SK-N-MC (cell line): ENCODE data around the gene CYFIP2.

Experiments used
- DNase-seq: peaks from one replicate; pipeline ENCODE4 v3.0.0-alpha.2; 2011; ENCODE audit warnings: low read depth, low spot score
- H3K27ac ChIP-seq: fragments of 200-600 bp; sonication (generic); 2 replicates; pipeline ENCODE4 v1.5.1; 2016; ENCODE audit warnings: mixed run types
- H3K36me3 ChIP-seq: fragments of 200-600 bp; sonication (generic); 2 replicates; pipeline ENCODE4 v1.6.1; 2017; ENCODE audit warnings: antibody characterized with exemption, low read length, mixed read lengths; ENCODE audit not compliant: insufficient read depth
- H3K4me3 ChIP-seq: fragments of 200-600 bp; sonication (generic); 2 replicates; pipeline ENCODE4 v1.5.1; 2016
- H3K9ac ChIP-seq: fragments of 200-600 bp; sonication (generic); 2 replicates; pipeline ENCODE4 v1.8.0; 2017; ENCODE audit warnings: mixed run types, mixed read lengths; ENCODE audit not compliant: insufficient read length
- H3K9me3 ChIP-seq: fragments of 200-600 bp; sonication (generic); 2 replicates; pipeline ENCODE4 v1.6.1; 2017; ENCODE audit warnings: low read depth, mild to moderate bottlenecking, antibody characterized with exemption, low read length, moderate library complexity, mixed read lengths
- EZH2 ChIP-seq: fragments of 200-600 bp; sonication (generic); IDR thresholded peaks from one replicate; pipeline ENCODE4 v1.6.1; 2017; ENCODE audit warnings: antibody characterized with exemption
- FOXP2 ChIP-seq: optimal IDR thresholded peaks from 2 replicates; pipeline ENCODE3; 2011; ENCODE audit warnings: mild to moderate bottlenecking, moderate library complexity; ENCODE audit not compliant: insufficient read depth; ENCODE audit errors: extremely low read length, control extremely low read depth
- POLR2AphosphoS5 ChIP-seq: IDR thresholded peaks from 2 replicates; pipeline ENCODE4 v1.6.1; 2012; ENCODE audit warnings: mild to moderate bottlenecking, low read depth, low read length, borderline replicate concordance

Gene CYFIP2

DNA sequence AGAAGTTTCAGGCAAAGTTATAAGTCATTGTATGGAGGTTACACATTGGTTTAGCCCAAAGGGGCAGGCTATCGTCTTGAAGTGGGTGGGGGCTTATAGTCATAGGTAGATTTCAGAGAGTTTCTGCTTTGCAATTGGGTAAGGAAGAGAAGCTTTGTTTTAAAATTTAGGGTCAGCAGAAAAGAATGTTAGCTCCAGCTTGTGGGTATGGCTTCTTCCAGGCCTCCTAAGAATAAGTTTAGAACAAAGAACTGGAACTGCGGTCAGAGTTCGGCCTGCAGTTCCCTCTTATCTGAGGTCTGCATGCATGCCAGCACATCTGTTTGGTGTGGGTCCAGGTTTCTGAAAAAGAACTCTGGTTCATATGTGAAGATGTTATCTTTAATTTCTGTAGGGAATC, 96.1 kb downstream of the CYFIP2 start:
- H3K9ac ChIP-seq = no peak overlapping the region
- DNase-seq = no peak
- no peak overlapping the region for H3K4me3 ChIP-seq
- peaks cover 3% of the 10 kb centered on the region; the same call in 1 of the 2 replicates for H3K36me3 ChIP-seq
- no peaks in the 10 kb centered on the region for H3K9me3 ChIP-seq
- H3K27ac ChIP-seq = no peak overlapping the region
- no peak for TF ChIP-seq POLR2AphosphoS5
- TF ChIP-seq FOXP2 = no peak
- TF ChIP-seq EZH2 = no peak

- Histone ChIP-seq H3K36me3 (peaks cover 3% of the 10 kb centered on the region; the same call in 1 of the 2 replicates), H3K4me3 (no peak overlapping the region), H3K9me3 (no peaks in the 10 kb centered on the region), H3K9ac (no peak overlapping the region), H3K27ac (no peak overlapping the region)
- TF ChIP-seq POLR2AphosphoS5 (no peak), FOXP2 (no peak), EZH2 (no peak)
- DNase-seq = no peak
Observed at GRCh38 chr5:157362502-157362901, 96.6 kb downstream of the CYFIP2 start.

- H3K4me3 ChIP-seq = no peak overlapping the region
- H3K27ac ChIP-seq = no peak overlapping the region
- no peak for DNase-seq
- peaks cover 3% of the 10 kb centered on the region; the same call in 1 of the 2 replicates for H3K36me3 ChIP-seq
- no peaks in the 10 kb centered on the region for H3K9me3 ChIP-seq
- H3K9ac ChIP-seq = no peak overlapping the region
- no peak for TF ChIP-seq POLR2AphosphoS5
- TF ChIP-seq FOXP2 = no peak
- no peak for TF ChIP-seq EZH2
Observed at GRCh38 chr5:157362982-157363381, 97.1 kb downstream of the CYFIP2 start.

DNA sequence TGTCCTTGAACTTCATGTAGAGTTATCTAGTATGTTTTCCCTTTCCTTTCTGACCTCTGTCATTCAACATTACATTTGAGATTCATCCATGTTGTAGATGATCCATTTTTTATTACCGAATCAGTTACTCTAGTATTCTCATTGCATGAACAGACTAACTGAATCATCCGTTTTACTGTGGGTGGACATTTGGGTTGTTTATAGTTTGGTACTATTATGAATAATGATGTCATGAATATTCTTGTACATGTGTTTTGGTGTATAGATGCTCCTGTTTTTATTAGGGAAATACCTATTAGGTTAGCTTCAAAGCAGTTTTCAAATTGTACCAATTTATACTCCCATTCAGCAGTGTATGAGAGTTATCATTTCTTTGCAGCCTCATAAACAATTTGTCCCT, 99.8 kb downstream of the CYFIP2 start:
- DNase-seq = no peak
- H3K9me3 ChIP-seq = no peaks in the 10 kb centered on the region
- H3K4me3 ChIP-seq = no peak overlapping the region
- no peaks in the 10 kb centered on the region for H3K36me3 ChIP-seq
- H3K27ac ChIP-seq = no peak overlapping the region
- TF ChIP-seq EZH2 (no peak), POLR2AphosphoS5 (no peak), FOXP2 (no peak)
- H3K9ac ChIP-seq = no peak overlapping the region

DNA sequence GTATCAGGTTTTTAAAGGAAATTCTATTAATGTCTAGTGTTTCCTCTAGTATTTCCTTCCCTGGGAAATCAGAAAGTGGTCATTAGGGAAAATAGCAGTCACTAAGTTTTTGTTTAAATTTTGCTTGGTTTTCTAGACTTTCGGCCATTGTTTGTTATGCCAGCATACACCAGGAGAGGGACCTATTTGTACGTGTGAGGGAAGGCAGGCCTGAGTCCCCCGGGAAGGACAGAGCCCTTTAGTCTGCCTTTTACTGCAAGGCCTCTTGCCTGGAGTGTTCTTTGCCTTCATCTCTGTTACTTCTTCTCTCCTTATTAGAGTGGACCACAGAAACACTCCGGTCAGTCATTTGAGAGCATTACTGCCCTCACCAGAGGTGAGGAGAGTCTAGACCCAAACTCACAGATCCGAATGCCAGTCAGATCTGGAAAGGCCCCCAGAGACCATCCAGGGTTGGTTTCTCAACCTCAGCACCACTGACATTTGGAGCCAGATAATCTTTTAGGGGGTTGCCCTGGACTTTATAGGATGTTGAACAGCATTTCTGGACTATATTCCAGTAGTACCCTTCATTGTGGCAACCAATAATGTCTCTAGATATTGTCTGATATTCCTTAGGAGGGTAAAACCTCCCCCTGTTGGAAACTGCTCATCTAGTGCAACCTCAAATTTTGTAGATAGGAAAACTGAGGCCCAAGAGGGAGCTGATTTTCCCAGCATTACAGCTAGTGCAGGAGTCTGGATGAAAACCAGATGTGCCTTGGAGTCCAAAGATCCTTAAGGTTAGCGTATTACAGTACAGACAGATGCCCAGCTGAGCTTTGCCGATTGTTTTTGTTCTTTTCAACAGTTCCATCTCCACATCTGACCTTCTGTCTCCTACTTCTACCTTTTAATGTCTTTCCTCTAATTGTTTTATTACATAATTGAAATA, 101.1 kb downstream of the CYFIP2 start:
- H3K9ac ChIP-seq = peak overlapping the region; percentile 38
- TF ChIP-seq POLR2AphosphoS5 (no peak), EZH2 (no peak), FOXP2 (no peak)
- peak overlapping the region; percentile 50; the same call in 1 of the 2 replicates for H3K27ac ChIP-seq
- no peaks in the 10 kb centered on the region for H3K9me3 ChIP-seq
- no peak for DNase-seq
- no peaks in the 10 kb centered on the region for H3K36me3 ChIP-seq
- H3K4me3 ChIP-seq = 0 out of 2 replicates have a peak overlapping the region, but pooled peaks have one; percentile 2

DNA sequence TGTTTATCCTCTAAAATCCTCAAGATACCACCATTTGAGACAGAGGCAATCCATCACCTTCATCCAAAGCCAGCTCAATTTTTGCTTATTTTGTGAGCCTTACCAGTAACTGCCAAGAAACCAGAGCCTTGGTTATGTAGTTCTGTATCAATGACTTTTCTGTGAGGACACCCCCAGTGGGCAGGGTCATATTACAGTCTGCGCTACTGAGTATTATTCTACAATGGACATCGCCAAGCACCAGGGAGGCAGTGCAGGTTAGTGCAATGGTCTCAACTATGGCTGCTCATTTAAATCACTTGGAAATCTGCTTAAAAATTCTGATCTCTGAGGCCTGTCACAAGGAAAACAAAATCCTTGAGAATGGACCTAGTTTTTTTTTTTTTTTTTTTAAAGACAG, 103.6 kb downstream of the CYFIP2 start:
- Histone ChIP-seq H3K27ac (no peak overlapping the region), H3K36me3 (no peaks in the 10 kb centered on the region), H3K9me3 (no peaks in the 10 kb centered on the region), H3K4me3 (no peak overlapping the region), H3K9ac (no peak overlapping the region)
- TF ChIP-seq EZH2 = no peak
- DNase-seq = no peak

DNA sequence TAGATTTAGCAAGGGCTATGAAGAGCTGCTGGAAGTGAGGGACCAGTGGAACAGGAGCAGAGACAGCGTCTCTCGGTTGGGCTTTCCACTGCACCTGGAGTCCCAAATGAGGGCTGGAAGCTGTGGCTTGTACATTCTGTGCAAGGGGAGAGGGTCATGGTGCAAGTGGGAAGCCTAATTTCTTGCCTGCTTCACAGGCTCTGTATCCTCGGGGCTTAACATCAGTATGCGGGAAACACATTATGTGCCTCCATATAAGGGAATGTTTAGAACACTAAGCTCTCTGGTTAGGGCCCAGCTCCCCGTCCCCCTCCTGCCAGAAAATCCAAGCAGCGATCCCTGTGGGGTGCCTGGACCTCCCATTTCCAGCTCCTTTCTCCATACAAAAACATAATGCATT, 105.0 kb downstream of the CYFIP2 start:
- Histone ChIP-seq H3K9me3 (no peaks in the 10 kb centered on the region), H3K36me3 (no peaks in the 10 kb centered on the region), H3K27ac (peak overlapping the region; percentile 66), H3K4me3 (peak overlapping the region; percentile 39), H3K9ac (peak overlapping the region; percentile 43)
- TF ChIP-seq EZH2 = no peak
- no peak for TF ChIP-seq FOXP2
- no peak for TF ChIP-seq POLR2AphosphoS5
- no peak for DNase-seq

GRCh38 chr5:157371655-157372471, 105.9 kb downstream of the CYFIP2 start:
- Histone ChIP-seq H3K36me3 (no peaks in the 10 kb centered on the region), H3K9me3 (no peaks in the 10 kb centered on the region), H3K27ac (peak overlapping the region; percentile 66), H3K4me3 (peak overlapping the region; percentile 39; the same call in 1 of the 2 replicates), H3K9ac (peak overlapping the region; percentile 4)
- no peak for DNase-seq
- TF ChIP-seq FOXP2 = no peak
- no peak for TF ChIP-seq EZH2
- no peak for TF ChIP-seq POLR2AphosphoS5
